Measurements from ENCODE around the gene MUC13. TPM values are rescaled to one million over a fixed set of nuclear protein-coding genes. Genes with fewer than 3 reads are reported as not detected.

The MUC13 gene
- total RNA-seq, 1 experiment from 2014 or later, result not detected

DNA sequence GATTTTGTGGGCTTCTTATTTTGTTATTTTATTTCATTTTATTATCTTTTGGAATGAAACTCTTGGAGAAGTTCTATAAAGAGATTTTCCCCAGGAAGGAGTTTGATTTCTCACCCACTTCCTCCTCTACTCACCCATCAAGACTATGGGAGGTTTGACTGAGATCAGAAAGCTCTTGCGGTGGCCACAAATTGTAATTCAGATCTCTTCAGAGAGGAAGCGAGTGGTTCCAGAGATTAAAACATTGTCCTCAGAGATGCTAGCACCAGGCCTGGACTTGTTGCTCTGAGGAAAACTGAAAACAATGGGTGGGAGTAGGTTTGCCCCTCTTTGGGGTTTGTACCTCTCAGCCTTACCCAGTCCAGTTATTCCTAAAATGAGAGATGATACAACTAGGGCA is 8.1 kb upstream of the MUC13 start:
- no TSS peak for BruUV-seq (replicated peaks)
- ChIA-PET CTCF (no interaction called here), POLR2A (ENCODE audit: low non-redundant PET) (interaction anchor here (0.9 kb wide), 1 partner anchor 83 kb away, joined by 4 read pairs; no protein-coding TSS in a partner anchor)
- Histone ChIP-seq H3K9me3 (ENCODE audit: low read depth, low read length, poor library complexity, severe bottlenecking) (no peaks in the 10 kb centered on the region), H3K4me3 (ENCODE audit: low read depth, low read length, poor library complexity, severe bottlenecking) (no peak overlapping the region), H3K27ac (ENCODE audit: low read depth, low read length, poor library complexity, severe bottlenecking) (no peak overlapping the region), H3K27me3 (replicated peaks; ENCODE audit: insufficient read depth, low read depth, low read length, poor library complexity) (no peaks in the 10 kb centered on the region), H3K36me3 (ENCODE audit: insufficient read depth, low read length, poor library complexity, severe bottlenecking) (no peaks in the 10 kb centered on the region), H3K4me1 (ENCODE audit: insufficient read depth, low read length, poor library complexity, severe bottlenecking) (no peaks in the 10 kb centered on the region)
- intact Hi-C loops (cut with micrococcal nuclease; ENCODE audit: unreplicated experiment), result loop anchor here (5.0 kb wide), 1 partner anchor 215 kb away; no protein-coding TSS in a partner anchor
- no peak for DNase-seq (ENCODE audit: low spot score)
- TF ChIP-seq CTCF (conservative IDR thresholded peaks at IDR 0.05; ENCODE audit: low read depth, low read length) (no peak), EZH2 (IDR thresholded peaks at IDR 0.05; ENCODE audit: borderline replicate concordance, low read depth, low read length, poor library complexity, severe bottlenecking) (no peak)

DNA sequence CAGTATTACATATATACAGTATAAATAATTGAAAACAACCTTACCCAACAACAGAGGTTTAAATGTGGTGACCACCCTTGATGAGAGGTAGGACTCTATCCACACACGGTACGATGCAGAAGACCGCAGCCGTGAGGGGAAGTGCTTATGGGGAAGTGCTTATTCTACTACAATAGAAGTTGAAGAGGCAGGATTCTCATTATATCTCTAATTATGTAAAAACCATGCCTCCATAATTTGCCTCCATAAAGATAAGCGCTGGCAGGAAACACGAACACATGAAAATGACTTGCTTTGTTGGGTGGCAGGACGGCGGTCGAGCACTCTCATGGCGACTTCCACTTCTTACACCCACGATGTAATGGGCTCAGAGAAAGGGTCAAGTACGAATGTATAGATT is 7.2 kb upstream of the MUC13 start:
- Histone ChIP-seq H3K4me1 (ENCODE audit: insufficient read depth, low read length, poor library complexity, severe bottlenecking) (no peaks in the 10 kb centered on the region), H3K9me3 (ENCODE audit: low read depth, low read length, poor library complexity, severe bottlenecking) (no peaks in the 10 kb centered on the region), H3K36me3 (ENCODE audit: insufficient read depth, low read length, poor library complexity, severe bottlenecking) (no peaks in the 10 kb centered on the region), H3K27ac (ENCODE audit: low read depth, low read length, poor library complexity, severe bottlenecking) (no peak overlapping the region), H3K4me3 (ENCODE audit: low read depth, low read length, poor library complexity, severe bottlenecking) (no peak overlapping the region), H3K27me3 (replicated peaks; ENCODE audit: insufficient read depth, low read depth, low read length, poor library complexity) (no peaks in the 10 kb centered on the region)
- ChIA-PET CTCF (no interaction called here), POLR2A (ENCODE audit: low non-redundant PET) (interaction anchor here (0.9 kb wide), 1 partner anchor 82 kb away, joined by 4 read pairs; no protein-coding TSS in a partner anchor)
- no peak for DNase-seq (ENCODE audit: low spot score)
- BruUV-seq (replicated peaks), result no TSS peak
- intact Hi-C loops (cut with micrococcal nuclease; ENCODE audit: unreplicated experiment), result loop anchor here (5.0 kb wide), 1 partner anchor 216 kb away; no protein-coding TSS in a partner anchor
- TF ChIP-seq EZH2 (IDR thresholded peaks at IDR 0.05; ENCODE audit: borderline replicate concordance, low read depth, low read length, poor library complexity, severe bottlenecking) (no peak), CTCF (conservative IDR thresholded peaks at IDR 0.05; ENCODE audit: low read depth, low read length) (no peak)

GRCh38 chr3:124939661-124940060 is 5.1 kb upstream of the MUC13 start:
- no peak for DNase-seq (ENCODE audit: low spot score)
- Histone ChIP-seq H3K27ac (ENCODE audit: low read depth, low read length, poor library complexity, severe bottlenecking) (no peak overlapping the region), H3K4me3 (ENCODE audit: low read depth, low read length, poor library complexity, severe bottlenecking) (no peak overlapping the region), H3K36me3 (ENCODE audit: insufficient read depth, low read length, poor library complexity, severe bottlenecking) (no peaks in the 10 kb centered on the region), H3K27me3 (replicated peaks; ENCODE audit: insufficient read depth, low read depth, low read length, poor library complexity) (no peaks in the 10 kb centered on the region), H3K4me1 (ENCODE audit: insufficient read depth, low read length, poor library complexity, severe bottlenecking) (no peaks in the 10 kb centered on the region), H3K9me3 (ENCODE audit: low read depth, low read length, poor library complexity, severe bottlenecking) (no peaks in the 10 kb centered on the region)
- BruUV-seq (replicated peaks), result no TSS peak
- intact Hi-C loops (cut with micrococcal nuclease; ENCODE audit: unreplicated experiment), result loop anchor here (5.0 kb wide), 1 partner anchor 218 kb away; no protein-coding TSS in a partner anchor
- TF ChIP-seq EZH2 (IDR thresholded peaks at IDR 0.05; ENCODE audit: borderline replicate concordance, low read depth, low read length, poor library complexity, severe bottlenecking) (no peak), CTCF (conservative IDR thresholded peaks at IDR 0.05; ENCODE audit: low read depth, low read length) (no peak)
- POLR2A ChIA-PET (ENCODE audit: low non-redundant PET), result interaction anchor here (0.5 to 0.7 kb wide), 2 partner anchors 599 to 656 kb away, joined by 3 to 8 read pairs; partner anchors contain the start of gene OSBPL11
- CTCF ChIA-PET, result no interaction called here
